GM18526 (cell line): ENCODE data around the gene FGF6.

Experiments
- POLR2A ChIP-seq: IDR thresholded peaks from 3 replicates; pipeline ENCODE4 v1.6.1; 2011; ENCODE audit not compliant: insufficient read length; ENCODE audit errors: extremely low read depth

FGF6 gene

GRCh38 chr12:4445156-4446101, at the start of gene FGF6:
Gene FGF6, minus strand, starts transcription at chr12:4445815. Its CDS starts 245 bp downstream, at chr12:4445570.
- TF ChIP-seq POLR2A: no peak

GRCh38 chr12:4490973-4491372, 45.4 kb upstream of the FGF6 start:
- no peak for TF ChIP-seq POLR2A

- no peak for TF ChIP-seq POLR2A
These were observed 43.9 kb upstream of the FGF6 start for GRCh38 chr12:4489556-4489955.

GRCh38 chr12:4486980-4487379, 41.4 kb upstream of the FGF6 start:
- no peak for TF ChIP-seq POLR2A

- no peak for TF ChIP-seq POLR2A
These were observed 40.6 kb upstream of the FGF6 start for GRCh38 chr12:4486049-4486699.

- no peak for TF ChIP-seq POLR2A
These were observed 38.5 kb upstream of the FGF6 start for GRCh38 chr12:4483885-4484823.

GRCh38 chr12:4482936-4483335, 37.3 kb upstream of the FGF6 start:
- TF ChIP-seq POLR2A: no peak

GRCh38 chr12:4478933-4479332, 33.3 kb upstream of the FGF6 start:
- no peak for TF ChIP-seq POLR2A

GRCh38 chr12:4477129-4477528, 31.5 kb upstream of the FGF6 start:
- no peak for TF ChIP-seq POLR2A

- no peak for TF ChIP-seq POLR2A
These were observed 26.4 kb upstream of the FGF6 start for GRCh38 chr12:4472046-4472445.

- no peak for TF ChIP-seq POLR2A
These were observed 25.6 kb upstream of the FGF6 start for GRCh38 chr12:4471256-4471655.

- TF ChIP-seq POLR2A: no peak
These were observed 23.4 kb upstream of the FGF6 start for GRCh38 chr12:4468994-4469393.

- TF ChIP-seq POLR2A: no peak
These were observed 15.1 kb upstream of the FGF6 start for GRCh38 chr12:4460761-4461160.

- TF ChIP-seq POLR2A: no peak
These were observed 8.8 kb upstream of the FGF6 start for GRCh38 chr12:4454315-4454860.

GRCh38 chr12:4451694-4452093, 6.1 kb upstream of the FGF6 start:
- no peak for TF ChIP-seq POLR2A

- TF ChIP-seq POLR2A: no peak
These were observed 5.0 kb upstream of the FGF6 start for GRCh38 chr12:4450551-4451112.
